ENCODE measurements around the gene AMN. TPM values are rescaled to one million over a fixed set of nuclear protein-coding genes. Genes with fewer than 3 reads are reported as not detected.

The AMN gene
- total RNA-seq, 2 donors from 2014 or later = 6.0 TPM; not detected in 1

DNA sequence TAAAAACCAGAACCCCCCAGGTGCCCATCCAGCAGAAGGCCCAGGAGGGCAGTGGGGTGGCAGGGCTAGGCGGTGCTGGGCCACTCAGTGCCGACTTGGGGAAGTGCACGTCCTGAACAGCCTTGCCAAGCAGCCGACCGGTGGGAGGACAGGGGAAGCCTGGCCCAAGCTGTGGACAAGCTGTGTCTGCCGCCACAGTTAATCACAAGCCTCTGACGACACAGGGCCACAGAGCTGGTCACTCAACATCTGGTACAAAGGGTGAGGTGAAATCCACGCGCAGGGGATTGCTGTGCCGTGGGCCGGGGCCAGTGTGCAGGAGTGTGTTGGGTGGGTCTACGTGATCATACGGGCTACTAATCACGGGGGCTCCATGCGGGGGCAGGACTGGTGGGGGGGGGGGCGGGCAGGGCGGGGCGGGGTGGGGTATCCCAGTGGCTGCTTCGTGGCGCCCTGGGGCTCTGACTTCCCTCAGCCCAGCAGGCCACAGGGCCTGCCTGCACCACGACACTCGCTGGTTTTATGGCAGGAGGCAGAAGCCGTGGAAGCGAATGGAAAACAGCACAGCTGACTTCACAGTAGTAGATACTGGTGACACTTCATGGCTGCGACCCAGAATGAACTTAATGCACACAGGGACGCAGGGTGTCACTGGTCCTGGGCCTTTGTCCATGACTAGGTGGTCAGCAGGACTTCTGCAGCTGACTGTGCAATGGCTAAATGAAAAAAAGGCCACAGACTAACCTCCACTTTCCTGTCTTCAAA, 10.2 kb downstream of the AMN start:
- Histone ChIP-seq H3K4me3 (no peak overlapping the region), H3K27ac (no peak overlapping the region), H3K4me1 (peaks cover 29% of the 10 kb centered on the region), H3K27me3 (peaks cover 5 to 29% of the 10 kb centered on the region in 2 donors), H3K36me3 (replicated peaks in 1 of 2; ENCODE audit: insufficient read depth in 1 of 2, low read depth in 2 of 2) (peaks cover 0 to 10% of the 10 kb centered on the region in 2 donors), H3K9me3 (no peaks in the 10 kb centered on the region)
- TF ChIP-seq CTCF (IDR thresholded peaks at IDR 0.05) = no peak
- no peak for TF ChIP-seq POLR2A (IDR thresholded peaks at IDR 0.05)
- DNase-seq = no peak
- WGBS, 2 donors = 86 to 93% methylated on average over 24 of the region's 26 CpGs
- no peak for ATAC-seq
- intact Hi-C loops (cut with DNase I) = no loop called here

GRCh38 chr14:102933618-102934231, 11.3 kb downstream of the AMN start:
- Histone ChIP-seq H3K27me3 (peaks cover 5 to 22% of the 10 kb centered on the region in 2 donors), H3K4me3 (no peak overlapping the region), H3K36me3 (replicated peaks in 1 of 2; ENCODE audit: insufficient read depth in 1 of 2, low read depth in 2 of 2) (peaks cover 0 to 18% of the 10 kb centered on the region in 2 donors), H3K9me3 (no peaks in the 10 kb centered on the region), H3K4me1 (peaks cover 22% of the 10 kb centered on the region), H3K27ac (no peak overlapping the region)
- intact Hi-C loops (cut with DNase I) = no loop called here
- ATAC-seq = no peak
- 93 to 99% methylated on average over 12 to 20 of the region's 20 CpGs for WGBS, 2 donors
- TF ChIP-seq POLR2A (IDR thresholded peaks at IDR 0.05) (no peak), CTCF (IDR thresholded peaks at IDR 0.05) (no peak)
- DNase-seq = no peak

GRCh38 chr14:102935756-102936155, 13.3 kb downstream of the AMN start:
- Histone ChIP-seq H3K9me3 (no peaks in the 10 kb centered on the region), H3K27ac (no peak overlapping the region), H3K27me3 (peaks cover 0 to 2% of the 10 kb centered on the region in 2 donors), H3K36me3 (replicated peaks in 1 of 2; ENCODE audit: insufficient read depth in 1 of 2, low read depth in 2 of 2) (peaks cover 0 to 27% of the 10 kb centered on the region in 2 donors), H3K4me3 (no peak overlapping the region), H3K4me1 (peaks cover 2% of the 10 kb centered on the region)
- ATAC-seq (no peak), DNase-seq (no peak)
- 91 to 93% methylated on average over 4 of the region's 4 CpGs for WGBS, 2 donors
- TF ChIP-seq POLR2A (IDR thresholded peaks at IDR 0.05) = no peak
- intact Hi-C loops (cut with DNase I) = no loop called here

DNA sequence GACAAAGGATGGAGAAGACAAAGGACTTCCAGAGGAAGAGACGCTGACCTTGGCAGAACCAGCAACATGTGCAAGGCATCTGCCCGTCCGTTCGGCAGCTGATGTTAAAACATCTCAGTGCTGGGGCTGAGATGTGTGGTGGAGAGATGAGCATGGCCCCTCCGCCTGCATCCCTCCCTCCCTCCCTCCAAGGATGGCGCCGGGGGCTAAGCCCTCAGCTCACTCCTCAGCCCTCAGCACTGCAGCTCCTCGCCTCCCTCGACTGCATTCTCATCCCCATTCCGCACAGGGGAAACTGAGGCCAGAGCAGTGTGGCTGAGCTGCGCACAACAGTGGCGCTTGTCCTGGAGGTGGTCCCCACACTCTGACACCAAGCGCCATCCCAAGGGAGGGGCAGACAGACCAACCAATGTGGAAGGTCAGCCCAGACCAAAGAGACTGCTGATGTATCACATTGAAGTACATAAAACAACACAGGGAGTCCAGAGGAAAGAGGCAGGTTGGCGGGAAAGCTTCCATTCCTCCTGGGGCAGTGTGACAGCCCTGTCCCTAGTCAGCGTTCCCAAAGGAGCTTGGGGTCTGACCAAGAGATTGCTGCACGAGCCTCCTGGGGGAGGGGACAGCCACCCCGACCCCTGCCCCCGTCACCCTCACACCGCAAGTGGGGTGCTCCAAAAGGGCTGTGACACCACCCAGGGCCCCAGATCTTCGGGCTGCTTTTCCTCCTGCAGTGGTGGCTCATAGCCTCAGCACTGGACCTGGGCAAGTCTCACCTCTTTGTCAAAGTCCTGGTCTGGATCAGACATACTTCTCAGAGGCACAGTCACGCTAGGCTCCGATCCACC, 15.1 kb downstream of the AMN start:
- Histone ChIP-seq H3K27me3 (no peaks in the 10 kb centered on the region), H3K9me3 (no peaks in the 10 kb centered on the region), H3K4me1 (no peaks in the 10 kb centered on the region), H3K27ac (no peak overlapping the region), H3K36me3 (replicated peaks in 1 of 2; ENCODE audit: insufficient read depth in 1 of 2, low read depth in 2 of 2) (peaks cover 0 to 30% of the 10 kb centered on the region in 2 donors), H3K4me3 (no peak overlapping the region)
- WGBS, 2 donors = 93 to 94% methylated on average over 17 to 22 of the region's 22 CpGs
- TF ChIP-seq CTCF (IDR thresholded peaks at IDR 0.05) (no peak), POLR2A (IDR thresholded peaks at IDR 0.05) (no peak)
- no peak for DNase-seq
- intact Hi-C loops (cut with DNase I) = no loop called here
- ATAC-seq = no peak

DNA sequence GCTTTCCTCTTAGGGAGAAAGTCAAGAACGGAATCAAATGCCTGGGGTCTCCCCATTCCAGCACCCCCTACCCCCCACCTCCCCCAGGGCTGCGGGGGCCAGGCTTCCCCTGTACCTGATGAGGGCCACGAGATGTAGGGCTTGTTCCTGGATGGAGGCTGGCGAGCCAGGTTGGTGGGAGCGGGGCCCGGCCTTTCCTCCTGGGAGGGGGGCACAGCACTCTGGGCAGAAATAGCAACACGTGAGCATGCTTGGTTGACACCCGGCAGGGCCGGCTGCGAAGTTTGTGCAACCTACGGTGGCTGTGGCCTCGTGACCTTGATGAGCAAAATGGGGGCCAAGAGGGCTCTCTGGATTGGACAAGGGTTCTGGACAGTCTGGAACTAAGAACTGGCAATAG, 15.7 kb downstream of the AMN start:
- TF ChIP-seq CTCF (IDR thresholded peaks at IDR 0.05) (no peak), POLR2A (IDR thresholded peaks at IDR 0.05) (no peak)
- H3K27me3 ChIP-seq = no peaks in the 10 kb centered on the region
- intact Hi-C loops (cut with DNase I) = no loop called here
- DNase-seq (no peak), ATAC-seq (no peak)
- H3K36me3 ChIP-seq (replicated peaks in 1 of 2; ENCODE audit: insufficient read depth in 1 of 2, low read depth in 2 of 2) = peaks cover under 1 to 27% of the 10 kb centered on the region in 2 donors
- no peak overlapping the region for H3K4me3 ChIP-seq
- WGBS, 2 donors = 90 to 91% methylated on average over 9 to 12 of the region's 12 CpGs
- H3K27ac ChIP-seq = no peak overlapping the region
- H3K9me3 ChIP-seq = no peaks in the 10 kb centered on the region
- H3K4me1 ChIP-seq = no peaks in the 10 kb centered on the region
